Keratinocyte (primary cell): ENCODE results near the gene KRTAP12-3. TPM values are rescaled to one million over a fixed set of nuclear protein-coding genes. Genes with fewer than 3 reads are reported as not detected.

Experiments used
- DNase-seq: peaks from one replicate; pipeline ENCODE4 v3.0.0-alpha.2; 2011; ENCODE audit warnings: low read depth, missing footprints, low spot score
- FAIRE-seq: peaks from 2 replicates; lab custom pipeline; 2011; peaks lifted over from hg19 to GRCh38; lab: Jason Lieb, UNC
- H2AFZ ChIP-seq: 2 replicates; pipeline ENCODE4 v1.6.0; 2012; ENCODE audit warnings: low read length, control low read depth, inconsistent platforms; ENCODE audit not compliant: control insufficient read depth
- H3K27ac ChIP-seq: 2 replicates; pipeline ENCODE4 v1.5.1; 2011; ENCODE audit warnings: low read length; ENCODE audit not compliant: control insufficient read depth, insufficient read depth
- H3K27me3 ChIP-seq: 3 replicates; pipeline ENCODE4 v1.6.0; 2011; ENCODE audit warnings: low read length; ENCODE audit not compliant: control insufficient read depth, insufficient read depth; ENCODE audit errors: extremely low read depth
- H3K36me3 ChIP-seq, 2 experiments: 2 replicates in 1 of 2; 3 replicates in 1 of 2; pipeline ENCODE4 v1.5.1; 2011; ENCODE audit warnings: low read length in 2 of 2, mild to moderate bottlenecking in 1 of 2; ENCODE audit not compliant: control insufficient read depth in 2 of 2, insufficient read depth in 2 of 2; ENCODE audit errors: extremely low read depth in 1 of 2
- H3K4me1 ChIP-seq: 3 replicates; pipeline ENCODE4 v1.5.1; 2011; ENCODE audit warnings: low read length; ENCODE audit not compliant: control insufficient read depth, insufficient read depth; ENCODE audit errors: extremely low read depth
- H3K4me2 ChIP-seq: 3 replicates; pipeline ENCODE4 v1.6.0; 2011; ENCODE audit warnings: low read depth, low read length; ENCODE audit not compliant: control insufficient read depth, insufficient read depth; ENCODE audit errors: extremely low read depth
- H3K4me3 ChIP-seq, 3 experiments: fragments of 200-600 bp in 1 of 3; sonication (generic) in 1 of 3; 2 replicates in 2 of 3; 3 replicates in 1 of 3; pipeline ENCODE4 v1.5.1; 2011 to 2016; ENCODE audit warnings: low read length in 3 of 3, mild to moderate bottlenecking in 3 of 3, control low read depth in 2 of 3, inconsistent platforms in 1 of 3, low read depth in 1 of 3, mixed read lengths in 1 of 3, mixed run types in 1 of 3, moderate library complexity in 1 of 3; ENCODE audit not compliant: control insufficient read depth in 2 of 3, insufficient read depth in 2 of 3; ENCODE audit errors: extremely low read depth in 1 of 3
- H3K79me2 ChIP-seq: 2 replicates; pipeline ENCODE4 v1.6.0; 2012; ENCODE audit warnings: low read length; ENCODE audit not compliant: control insufficient read depth, insufficient read depth
- H3K9ac ChIP-seq: 3 replicates; pipeline ENCODE4 v1.6.0; 2011; ENCODE audit warnings: low read length; ENCODE audit not compliant: control insufficient read depth, insufficient read depth; ENCODE audit errors: extremely low read depth
- H3K9me1 ChIP-seq: 3 replicates; pipeline ENCODE4 v1.6.0; 2011; ENCODE audit warnings: low read length; ENCODE audit not compliant: control insufficient read depth, insufficient read depth; ENCODE audit errors: extremely low read depth
- H3K9me3 ChIP-seq: 2 replicates; pipeline ENCODE4 v1.5.1; 2012; ENCODE audit warnings: low read depth, low read length; ENCODE audit not compliant: control insufficient read depth
- H4K20me1 ChIP-seq: 3 replicates; pipeline ENCODE4 v1.6.0; 2011; ENCODE audit warnings: low read length; ENCODE audit not compliant: control insufficient read depth, insufficient read depth; ENCODE audit errors: extremely low read depth
- CTCF ChIP-seq, 3 experiments: IDR thresholded peaks in 1 of 3; conservative IDR thresholded peaks in 1 of 3; optimal IDR thresholded peaks in 1 of 3; 2 replicates in 2 of 3; 3 replicates in 1 of 3; pipeline versions ENCODE3 to v1.5.1; 2011; ENCODE audit warnings: low read length in 3 of 3, mild to moderate bottlenecking in 3 of 3, moderate library complexity in 2 of 3, control low read depth in 1 of 3, inconsistent platforms in 1 of 3; ENCODE audit not compliant: insufficient read depth in 2 of 3; ENCODE audit errors: extremely low read depth in 1 of 3
- EZH2 ChIP-seq: IDR thresholded peaks from one replicate; pipeline ENCODE4 v1.6.1; 2012; ENCODE audit warnings: inconsistent platforms, mild to moderate bottlenecking, low read length, moderate library complexity
- dilution Hi-C: fragments of 300-500 bp; cut with MboI; formaldehyde crosslinking; loops from one replicate; pipeline ENCODE4 v1.7.0; 2020; ENCODE audit warnings: low sequenced_read_pairs; ENCODE audit not compliant: extremely low pct_ligation_motif_present
- polyA plus RNA-seq, 5 experiments: library from polyadenylated mRNA; depleted of rRNA in 3 of 5; stranded (reverse) in 3 of 5; stranded (forward) in 1 of 5; unstranded in 1 of 5; fragments of >200 nt; gene quantifications; 1 replicate in 1 of 5; 2 replicates in 3 of 5; 3 replicates in 1 of 5; pipeline versions ENCODE4 v1.2.1 to v1.2.3, GENCODE V29; 2011 to 2012; ENCODE audit warnings: missing spikeins in 2 of 5, low read depth in 1 of 5, low replicate concordance in 1 of 5

The KRTAP12-3 gene
- polyA plus RNA-seq, 1 donor (not counting 4 experiments of a cell fraction or from before 2014, with no cell fraction given): not detected

DNA sequence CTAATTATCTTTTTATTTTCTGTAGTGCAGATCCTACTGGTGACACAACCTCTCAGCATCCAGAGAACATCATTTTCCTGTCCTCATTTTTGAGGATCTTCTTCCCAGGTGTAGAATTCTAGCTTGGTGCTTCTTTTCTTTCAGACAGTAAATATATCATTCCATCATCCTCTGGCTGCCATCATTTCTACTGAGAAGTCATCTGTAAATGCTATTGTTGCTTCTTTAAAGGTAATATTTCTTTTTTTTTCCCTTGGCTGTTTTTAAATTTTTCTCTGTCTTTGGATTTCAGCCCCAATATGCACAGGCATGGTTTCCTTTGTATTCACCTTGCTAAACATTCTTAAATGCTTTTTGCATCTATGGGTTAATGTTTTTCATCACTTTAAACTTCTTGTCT lies 34.2 kb upstream of the KRTAP12-3 start:
- Histone ChIP-seq H2AFZ (no peak overlapping the region), H3K79me2 (no peaks in the 10 kb centered on the region), H3K9ac (no peak overlapping the region), H3K9me3 (peaks cover 13% of the 10 kb centered on the region), H4K20me1 (no peaks in the 10 kb centered on the region), H3K27ac (no peak overlapping the region), H3K27me3 (no peaks in the 10 kb centered on the region), H3K4me1 (no peaks in the 10 kb centered on the region), H3K4me2 (no peak overlapping the region), H3K9me1 (no peaks in the 10 kb centered on the region), H3K4me3 (no peak overlapping the region), H3K36me3 (no peaks in the 10 kb centered on the region)
- FAIRE-seq (no peak), DNase-seq (no peak)
- dilution Hi-C loops: no loop called here
- TF ChIP-seq EZH2 (no peak), CTCF (optimal IDR thresholded peaks at IDR 0.05 in 1 of 3, IDR thresholded peaks at IDR 0.05 in 1 of 3, conservative IDR thresholded peaks at IDR 0.05 in 1 of 3; ENCODE audit: extremely low read depth in 1 of 3, insufficient read depth in 2 of 3, low read length in 3 of 3) (no peak)

- H3K9me1 ChIP-seq: no peaks in the 10 kb centered on the region
- H3K9me3 ChIP-seq: peaks cover 14% of the 10 kb centered on the region
- no peaks in the 10 kb centered on the region for H3K27me3 ChIP-seq
- no peak overlapping the region for H3K9ac ChIP-seq
- H3K4me2 ChIP-seq: no peak overlapping the region
- H3K27ac ChIP-seq: no peak overlapping the region
- H3K4me1 ChIP-seq: no peaks in the 10 kb centered on the region
- no peaks in the 10 kb centered on the region for H4K20me1 ChIP-seq
- dilution Hi-C loops: no loop called here
- no peak overlapping the region for H2AFZ ChIP-seq
- no peak for DNase-seq
- no peak for FAIRE-seq
- no peaks in the 10 kb centered on the region for H3K79me2 ChIP-seq
- no peak overlapping the region for H3K4me3 ChIP-seq
- TF ChIP-seq CTCF (optimal IDR thresholded peaks at IDR 0.05 in 1 of 3, IDR thresholded peaks at IDR 0.05 in 1 of 3, conservative IDR thresholded peaks at IDR 0.05 in 1 of 3; ENCODE audit: extremely low read depth in 1 of 3, insufficient read depth in 2 of 3, low read length in 3 of 3) (no peak), EZH2 (no peak)
- no peaks in the 10 kb centered on the region for H3K36me3 ChIP-seq
These were observed 32.0 kb upstream of the KRTAP12-3 start for GRCh38 chr21:44625756-44626155.
